Psoas muscle (tissue), 8 donors: ENCODE results near the gene NOTUM. TPM values are rescaled to one million over a fixed set of nuclear protein-coding genes. Genes with fewer than 3 reads are reported as not detected.

ENCODE experiments used
- ATAC-seq, 4 donors: fragments of 200-7000 bp; cut with Tn5 transposase; one replicate each; pipeline ENCODE4 v1.9.1; 2020; ENCODE audit warnings: moderate library complexity in 3 of 4, mild to moderate bottlenecking in 2 of 4
- DNase-seq, 2 donors: peaks; one replicate each; pipeline ENCODE4 v3.0.0-alpha.2; 2020
- H3K27ac ChIP-seq: fragments of 200-600 bp; one replicate; pipeline ENCODE4 v1.8.0; 2022
- H3K27me3 ChIP-seq, 3 donors: fragments of 200-600 bp in 1 of 3; one replicate each; pipeline versions ENCODE4 v1.6.1 to v1.8.0; 2013 to 2022; ENCODE audit warnings: low read length in 2 of 3, mild to moderate bottlenecking in 2 of 3, moderate library complexity in 1 of 3; ENCODE audit not compliant: insufficient read depth in 3 of 3
- H3K36me3 ChIP-seq, 2 donors: fragments of 200-600 bp in 1 of 2; one replicate each; pipeline versions ENCODE4 v1.6.1 to v1.8.0; 2013 to 2022; ENCODE audit warnings: low read depth in 1 of 2, mild to moderate bottlenecking in 1 of 2, moderate library complexity in 1 of 2; ENCODE audit not compliant: insufficient read depth in 1 of 2
- H3K4me1 ChIP-seq: fragments of 200-600 bp; one replicate; pipeline ENCODE4 v1.8.0; 2022
- H3K4me3 ChIP-seq: fragments of 200-600 bp; one replicate; pipeline ENCODE4 v1.8.0; 2022; ENCODE audit warnings: mild to moderate bottlenecking
- H3K9me3 ChIP-seq: fragments of 200-600 bp; one replicate; pipeline ENCODE4 v1.8.0; 2022
- WGBS, 3 donors: extraction: QIAGEN DNeasy Blood & Tissue Kit; methylation state at CpG; one replicate each; pipeline versions ENCODE4 v1.1.6 to v1.1.7; 2013; 5-methylcytosine and 5-hydroxymethylcytosine counted together
- intact Hi-C, 2 donors: fragments of 100-400 bp; cut with DNase I; formaldehyde crosslinking; loops; one replicate each; pipeline versions ENCODE4 v1.11.0 to v1.14.2; 2022
- polyA plus RNA-seq, 3 donors: library from polyadenylated mRNA; stranded (reverse); fragments of 200-250 nt; gene quantifications; one replicate each; pipeline ENCODE4 v1.2.3, GENCODE V29; 2013
- total RNA-seq, 4 donors: library from RNA; stranded (reverse); fragmentation: NEBNext Ultra II Directional in 2 of 4; extraction: Animal tissue kit (Norgen Biotek cat#: 25700) in 2 of 4; gene quantifications; one replicate each; pipeline versions ENCODE4 v1.2.1 to v1.2.4, GENCODE V29; 2021 to 2023
- TF ChIP-seq, protein P1 (sequence below): fragments of 200-600 bp; IDR thresholded peaks from one replicate; pipeline ENCODE4 v1.8.0; 2022; ENCODE audit warnings: antibody characterized with exemption
- donor health status: healthy with polysubstance abuse.
- donor health status: DM: no; HTN: no; CAD: no; lungs with moderate emphysema.
- donor health status: Bipolar disorder and iron deficiency.
- donor health status: healthy.
- donor health status: DM: yes; HTN: yes; CAD: no.
- donor health status: DM: no; HTN: no; CAD: no.
- donor health status: DM: no; HTN: no; CAD: no.
- donor health status: DM: yes; HTN: yes; CAD: no.

NOTUM gene
- total and polyA plus RNA-seq, 7 donors: 0.25 to 1.9 (median 0.92) TPM

DNA sequence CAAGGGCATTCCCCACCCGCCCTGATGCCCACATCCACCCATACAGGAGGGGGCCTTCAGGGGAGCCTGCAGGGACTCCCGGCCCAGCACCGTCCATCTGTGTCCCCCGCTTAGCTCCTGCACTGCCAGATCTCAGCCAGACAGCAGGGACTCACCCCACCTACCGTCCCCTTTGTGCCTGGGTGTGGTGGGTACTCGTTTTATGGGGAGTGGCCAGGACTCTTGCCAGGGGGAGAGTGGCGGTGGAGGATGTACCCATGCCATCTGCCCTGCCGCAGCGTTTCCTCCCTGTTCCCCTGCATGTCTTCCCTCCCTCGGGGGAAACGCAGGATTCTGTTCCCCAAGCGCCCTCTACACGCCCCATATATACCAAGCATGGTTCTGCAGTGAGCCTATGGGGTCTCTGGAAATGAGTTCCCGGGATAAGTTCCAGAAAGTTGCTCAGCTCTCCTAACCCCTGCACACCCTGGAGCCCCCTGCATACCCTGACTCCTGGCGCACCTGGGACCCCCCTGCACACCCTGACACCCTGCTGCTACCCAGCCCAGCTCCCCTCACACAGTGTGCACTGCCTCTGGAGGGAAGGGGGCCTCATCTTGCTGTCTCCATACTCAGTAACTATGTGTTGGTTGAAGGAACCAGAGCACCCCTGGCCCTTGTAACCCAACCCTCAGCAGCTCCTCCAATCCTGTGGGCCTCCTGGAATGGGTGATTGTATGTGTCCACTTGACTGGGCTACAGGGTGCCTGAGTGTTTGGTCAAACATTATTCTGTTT is 29.2 kb downstream of the NOTUM start:
- Histone ChIP-seq H3K9me3 (no peaks in the 10 kb centered on the region), H3K27ac (no peak overlapping the region), H3K36me3 (peaks cover 0 to 3% of the 10 kb centered on the region in 2 donors), H3K27me3 (no peaks in the 10 kb centered on the region), H3K4me3 (no peak overlapping the region), H3K4me1 (peaks cover 3% of the 10 kb centered on the region)
- intact Hi-C loops: no loop called here
- 31 to 41% (median 33%) methylated on average over 11 to 15 of the region's 15 CpGs for WGBS, 3 donors
- TF ChIP-seq, protein P1, sequence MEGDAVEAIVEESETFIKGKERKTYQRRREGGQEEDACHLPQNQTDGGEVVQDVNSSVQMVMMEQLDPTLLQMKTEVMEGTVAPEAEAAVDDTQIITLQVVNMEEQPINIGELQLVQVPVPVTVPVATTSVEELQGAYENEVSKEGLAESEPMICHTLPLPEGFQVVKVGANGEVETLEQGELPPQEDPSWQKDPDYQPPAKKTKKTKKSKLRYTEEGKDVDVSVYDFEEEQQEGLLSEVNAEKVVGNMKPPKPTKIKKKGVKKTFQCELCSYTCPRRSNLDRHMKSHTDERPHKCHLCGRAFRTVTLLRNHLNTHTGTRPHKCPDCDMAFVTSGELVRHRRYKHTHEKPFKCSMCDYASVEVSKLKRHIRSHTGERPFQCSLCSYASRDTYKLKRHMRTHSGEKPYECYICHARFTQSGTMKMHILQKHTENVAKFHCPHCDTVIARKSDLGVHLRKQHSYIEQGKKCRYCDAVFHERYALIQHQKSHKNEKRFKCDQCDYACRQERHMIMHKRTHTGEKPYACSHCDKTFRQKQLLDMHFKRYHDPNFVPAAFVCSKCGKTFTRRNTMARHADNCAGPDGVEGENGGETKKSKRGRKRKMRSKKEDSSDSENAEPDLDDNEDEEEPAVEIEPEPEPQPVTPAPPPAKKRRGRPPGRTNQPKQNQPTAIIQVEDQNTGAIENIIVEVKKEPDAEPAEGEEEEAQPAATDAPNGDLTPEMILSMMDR: no peak
- ATAC-seq (no peak), DNase-seq (no peak)

GRCh38 chr17:81931189-81931556 is 29.8 kb downstream of the NOTUM start:
- H3K4me1 ChIP-seq: peaks cover 2% of the 10 kb centered on the region
- DNase-seq (peak; percentile 12 to 53), ATAC-seq (no peak)
- WGBS, 3 donors: 67 to 74% (median 69%) methylated on average over 13 of the region's 13 CpGs
- H3K27ac ChIP-seq: no peak overlapping the region
- H3K4me3 ChIP-seq: no peak overlapping the region
- intact Hi-C loops: no loop called here
- no peaks in the 10 kb centered on the region for H3K27me3 ChIP-seq
- TF ChIP-seq, protein P1: no peak
- H3K9me3 ChIP-seq: no peaks in the 10 kb centered on the region
- H3K36me3 ChIP-seq: peaks cover 0 to 3% of the 10 kb centered on the region in 2 donors

- H3K4me1 ChIP-seq: peaks cover 8% of the 10 kb centered on the region
- WGBS, 3 donors: 52 to 65% (median 63%) methylated on average over 19 to 20 of the region's 20 CpGs
- no peak for ATAC-seq
- peak; percentile 30 to 34 for DNase-seq
- H3K9me3 ChIP-seq: no peaks in the 10 kb centered on the region
- H3K27me3 ChIP-seq: no peaks in the 10 kb centered on the region
- H3K36me3 ChIP-seq: peaks cover 0 to 3% of the 10 kb centered on the region in 2 donors
- no peak overlapping the region for H3K27ac ChIP-seq
- intact Hi-C loops: no loop called here
- TF ChIP-seq, protein P1: no peak
- no peak overlapping the region for H3K4me3 ChIP-seq
These were observed 30.6 kb downstream of the NOTUM start for GRCh38 chr17:81930142-81931125.

- H3K9me3 ChIP-seq: no peaks in the 10 kb centered on the region
- intact Hi-C loops: no loop called here
- no peak overlapping the region for H3K27ac ChIP-seq
- WGBS, 3 donors: 82 to 85% (median 85%) methylated on average over 30 to 31 of the region's 31 CpGs
- H3K27me3 ChIP-seq: no peaks in the 10 kb centered on the region
- DNase-seq (peak; percentile 15 to 48), ATAC-seq (no peak)
- peaks cover 0 to 3% of the 10 kb centered on the region in 2 donors for H3K36me3 ChIP-seq
- no peak overlapping the region for H3K4me3 ChIP-seq
- H3K4me1 ChIP-seq: peaks cover 16% of the 10 kb centered on the region
- TF ChIP-seq, protein P1: no peak
These were observed 31.5 kb downstream of the NOTUM start for GRCh38 chr17:81929253-81930141.
